ENCODE results near the gene INKA1. TPM values are rescaled to one million over a fixed set of nuclear protein-coding genes. Genes with fewer than 3 reads are reported as not detected.

Gene INKA1
- total RNA-seq, 4 donors from 2014 or later: 0.60 to 10.3 (median 8.0) TPM

DNA sequence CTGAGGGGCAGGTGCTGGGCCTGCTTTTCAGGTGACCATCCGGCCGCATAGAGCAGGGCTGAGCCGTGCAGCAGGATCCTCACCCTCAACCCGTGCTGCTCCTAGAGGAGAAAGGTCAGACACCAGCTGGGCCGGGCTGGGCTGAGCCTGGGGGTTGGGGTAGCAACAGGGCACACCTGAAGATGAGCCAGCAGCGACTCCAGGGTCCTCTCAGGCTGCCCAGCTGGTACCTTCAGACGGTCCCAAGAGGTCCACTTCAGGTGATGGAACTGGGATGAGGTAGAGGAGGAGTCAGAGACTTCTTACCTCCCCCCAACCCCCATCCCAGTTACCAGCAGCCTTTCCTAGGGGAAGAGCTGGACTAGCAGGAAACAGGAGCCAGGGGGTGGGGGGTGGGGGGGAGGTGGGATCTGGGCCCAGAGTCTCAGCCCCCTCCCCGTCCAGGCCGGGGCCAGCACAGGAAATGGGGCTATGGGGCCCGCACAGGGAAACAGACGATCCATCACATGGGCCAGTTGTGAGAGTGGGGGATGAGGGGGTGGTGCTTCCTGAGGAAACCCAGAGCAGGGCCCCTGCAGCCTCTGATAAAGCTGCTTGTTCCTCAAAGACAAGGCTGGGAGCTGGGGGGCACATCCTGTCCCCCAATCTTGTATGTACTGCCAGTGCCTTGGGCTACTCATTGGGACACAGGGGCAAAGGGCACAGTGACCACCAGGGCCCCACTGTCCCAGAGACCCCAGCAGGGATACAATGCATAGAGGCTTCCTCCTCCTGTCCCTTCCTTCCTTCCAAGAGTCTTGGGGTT, 3.0 kb downstream of the INKA1 start:
- WGBS, 2 donors: 28 to 37% methylated on average over 10 to 11 of the region's 11 CpGs
- Histone ChIP-seq H3K4me3 (peak overlapping the region in 1 of 4 donors; percentile 96), H3K9me3 (no peaks in the 10 kb centered on the region), H3K4me1 (peaks cover 0 to 55% (median 44%) of the 10 kb centered on the region in 4 donors), H3K36me3 (peaks cover 0 to 30% (median 0%) of the 10 kb centered on the region in 3 donors), H3K27ac (peak overlapping the region; percentile 83 to 93 (median 90)), H3K27me3 (no peaks in the 10 kb centered on the region)
- DNase-seq (ENCODE audit: low spot score in 2 of 2): peak in 1 of 2 donors; percentile 21
- TF ChIP-seq EP300 (IDR thresholded peaks at IDR 0.05): no peak
- TF ChIP-seq, protein P1, sequence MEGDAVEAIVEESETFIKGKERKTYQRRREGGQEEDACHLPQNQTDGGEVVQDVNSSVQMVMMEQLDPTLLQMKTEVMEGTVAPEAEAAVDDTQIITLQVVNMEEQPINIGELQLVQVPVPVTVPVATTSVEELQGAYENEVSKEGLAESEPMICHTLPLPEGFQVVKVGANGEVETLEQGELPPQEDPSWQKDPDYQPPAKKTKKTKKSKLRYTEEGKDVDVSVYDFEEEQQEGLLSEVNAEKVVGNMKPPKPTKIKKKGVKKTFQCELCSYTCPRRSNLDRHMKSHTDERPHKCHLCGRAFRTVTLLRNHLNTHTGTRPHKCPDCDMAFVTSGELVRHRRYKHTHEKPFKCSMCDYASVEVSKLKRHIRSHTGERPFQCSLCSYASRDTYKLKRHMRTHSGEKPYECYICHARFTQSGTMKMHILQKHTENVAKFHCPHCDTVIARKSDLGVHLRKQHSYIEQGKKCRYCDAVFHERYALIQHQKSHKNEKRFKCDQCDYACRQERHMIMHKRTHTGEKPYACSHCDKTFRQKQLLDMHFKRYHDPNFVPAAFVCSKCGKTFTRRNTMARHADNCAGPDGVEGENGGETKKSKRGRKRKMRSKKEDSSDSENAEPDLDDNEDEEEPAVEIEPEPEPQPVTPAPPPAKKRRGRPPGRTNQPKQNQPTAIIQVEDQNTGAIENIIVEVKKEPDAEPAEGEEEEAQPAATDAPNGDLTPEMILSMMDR (IDR thresholded peaks at IDR 0.05): no peak
- no peak for TF ChIP-seq POLR2A (IDR thresholded peaks at IDR 0.05)

DNA sequence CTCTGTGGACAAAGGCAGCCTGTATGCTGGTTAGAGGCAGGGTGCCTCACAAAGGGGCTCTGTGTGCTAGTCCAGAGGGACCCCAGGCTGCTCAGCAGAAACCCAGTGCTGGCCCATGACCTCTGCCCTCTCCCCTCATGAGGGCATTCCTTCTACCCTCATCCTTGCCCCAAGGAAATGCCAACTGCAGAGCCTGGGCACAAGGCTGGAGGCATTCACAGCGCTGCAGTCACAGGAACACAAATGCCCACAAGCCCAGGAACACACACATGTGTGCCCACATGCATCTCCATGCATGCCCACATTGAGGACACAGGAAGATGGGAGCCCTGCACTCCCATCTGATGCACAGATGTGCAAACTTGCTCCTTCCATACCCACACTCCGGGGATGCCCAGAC, 3.8 kb downstream of the INKA1 start:
- WGBS, 2 donors: 40 to 50% methylated on average over 1 to 2 of the region's 2 CpGs
- TF ChIP-seq, protein P1 (IDR thresholded peaks at IDR 0.05): no peak
- no peak for TF ChIP-seq POLR2A (IDR thresholded peaks at IDR 0.05)
- no peak for TF ChIP-seq EP300 (IDR thresholded peaks at IDR 0.05)
- no peaks in the 10 kb centered on the region for H3K9me3 ChIP-seq
- H3K36me3 ChIP-seq: peaks cover 0 to 38% (median 0%) of the 10 kb centered on the region in 3 donors
- H3K4me3 ChIP-seq: no peak overlapping the region
- H3K27me3 ChIP-seq: no peaks in the 10 kb centered on the region
- H3K4me1 ChIP-seq: peaks cover 0 to 55% (median 44%) of the 10 kb centered on the region in 4 donors
- H3K27ac ChIP-seq: peak overlapping the region; percentile 4 to 93 (median 90)
- DNase-seq (ENCODE audit: low spot score in 2 of 2): no peak

DNA sequence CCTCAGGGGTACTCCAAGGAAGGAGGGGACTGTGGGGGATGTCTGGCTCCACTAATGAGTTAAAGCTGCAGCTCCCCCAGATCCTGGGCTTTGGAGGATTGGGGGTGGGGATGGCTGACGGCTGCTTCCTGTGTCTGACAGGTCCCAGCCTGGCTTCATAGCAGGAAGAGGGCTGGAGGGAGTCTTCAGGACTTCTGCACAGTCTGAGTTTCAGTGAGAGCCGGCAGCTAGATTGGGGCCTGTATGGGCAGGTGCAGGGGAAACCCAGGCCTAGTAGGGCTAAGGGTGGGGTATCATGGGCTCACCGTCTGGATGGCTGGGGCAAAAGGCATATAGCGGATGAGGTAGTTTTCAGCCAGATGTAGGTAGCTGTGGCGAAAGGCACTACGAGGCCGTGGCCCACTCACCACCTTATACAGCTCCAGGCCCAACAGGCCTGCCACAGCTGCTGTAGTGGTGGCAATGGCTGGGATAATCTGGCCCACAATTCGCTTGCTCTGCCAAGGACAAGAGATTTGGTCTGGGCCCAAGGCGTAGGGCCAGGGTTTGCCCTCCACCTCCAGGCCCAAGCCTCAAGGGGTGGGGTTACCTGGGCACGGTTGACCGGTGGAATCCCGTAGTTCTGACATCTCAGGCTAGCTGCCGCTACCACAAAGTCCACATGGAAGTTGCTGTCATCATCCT, 4.5 kb downstream of the INKA1 start:
- DNase-seq (ENCODE audit: low spot score in 2 of 2): no peak
- Histone ChIP-seq H3K4me1 (peaks cover 0 to 56% (median 47%) of the 10 kb centered on the region in 4 donors), H3K27ac (peak overlapping the region; percentile 4 to 93 (median 90))

DNA sequence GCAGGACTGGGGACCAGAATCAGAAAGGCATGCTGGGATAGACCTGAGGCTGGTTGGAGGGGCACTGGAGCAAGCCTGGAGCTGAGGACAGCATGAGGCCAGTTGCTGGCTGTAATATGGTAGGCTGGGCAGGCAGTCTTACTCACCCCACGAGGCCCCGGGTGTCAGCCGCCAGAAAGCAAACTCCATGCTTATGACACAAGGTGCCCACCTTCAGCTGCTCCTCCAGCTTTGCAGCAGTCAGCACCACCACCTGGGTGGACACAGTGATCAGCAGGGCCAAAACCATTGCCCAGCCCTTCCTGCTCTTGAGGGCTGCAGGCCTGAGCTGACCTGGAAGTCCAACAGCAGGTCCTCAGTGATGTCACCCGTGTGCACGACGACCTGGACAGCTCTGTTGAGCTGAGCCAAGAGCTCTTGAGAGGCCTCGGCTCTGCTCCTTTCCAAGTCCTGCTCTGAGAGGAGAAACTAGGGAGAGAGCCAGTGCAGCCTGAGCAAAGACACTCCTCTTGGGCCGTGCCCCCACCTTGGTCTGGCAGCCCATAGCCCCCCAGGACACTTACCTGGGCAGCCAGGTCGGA, 9.9 kb downstream of the INKA1 start:
- WGBS, 2 donors: 49 to 63% methylated on average over 4 to 7 of the region's 9 CpGs
- no peak for DNase-seq (ENCODE audit: low spot score in 2 of 2)
- no peaks in the 10 kb centered on the region for H3K27me3 ChIP-seq
- TF ChIP-seq EP300 (IDR thresholded peaks at IDR 0.05): no peak
- TF ChIP-seq POLR2A (IDR thresholded peaks at IDR 0.05): no peak
- TF ChIP-seq, protein P1 (IDR thresholded peaks at IDR 0.05): no peak
- peak overlapping the region; percentile 52 to 87 (median 83) for H3K27ac ChIP-seq
- H3K9me3 ChIP-seq: no peaks in the 10 kb centered on the region
- peaks cover 0 to 41% (median 0%) of the 10 kb centered on the region in 3 donors for H3K36me3 ChIP-seq
- peak overlapping the region; percentile 33 to 57 (median 51) for H3K4me3 ChIP-seq
- H3K4me1 ChIP-seq: peaks cover 0 to 26% (median 18%) of the 10 kb centered on the region in 4 donors

More for the DNA sequence above, 4.5 kb downstream of the INKA1 start:
- no peaks in the 10 kb centered on the region for H3K9me3 ChIP-seq
- H3K4me3 ChIP-seq: no peak overlapping the region
- TF ChIP-seq, protein P1 (IDR thresholded peaks at IDR 0.05): no peak
- TF ChIP-seq EP300 (IDR thresholded peaks at IDR 0.05): no peak
- TF ChIP-seq POLR2A (IDR thresholded peaks at IDR 0.05): no peak
- 74 to 80% methylated on average over 8 to 11 of the region's 13 CpGs for WGBS, 2 donors
- peaks cover 0 to 45% (median 0%) of the 10 kb centered on the region in 3 donors for H3K36me3 ChIP-seq
- no peaks in the 10 kb centered on the region for H3K27me3 ChIP-seq

Measured in tibial nerve (tissue), 4 donors.